AG10803 (cell line): ENCODE results near the gene ATRN.

Source experiments
- DNase-seq: peaks from one replicate; pipeline ENCODE4 v3.0.0; 2010; ENCODE audit warnings: low read depth
- H3K4me3 ChIP-seq: 2 replicates; pipeline ENCODE4 v1.5.1; 2011; ENCODE audit warnings: mild to moderate bottlenecking, low read length, control low read depth
- CTCF ChIP-seq: conservative IDR thresholded peaks from 2 replicates; pipeline ENCODE4 v1.5.1; 2011; ENCODE audit warnings: mild to moderate bottlenecking, low read length, control low read depth, inconsistent platforms

ATRN gene

GRCh38 chr20:3433744-3434143, 37.1 kb upstream of the ATRN start:
- no peak for DNase-seq
- no peak for TF ChIP-seq CTCF
- H3K4me3 ChIP-seq: no peak overlapping the region

- H3K4me3 ChIP-seq: no peak overlapping the region
- no peak for DNase-seq
- TF ChIP-seq CTCF: no peak
Measured at GRCh38 chr20:3434232-3434631, 36.6 kb upstream of the ATRN start.

GRCh38 chr20:3436864-3437574, 33.8 kb upstream of the ATRN start:
- DNase-seq: no peak
- no peak overlapping the region for H3K4me3 ChIP-seq
- no peak for TF ChIP-seq CTCF

- no peak for DNase-seq
- H3K4me3 ChIP-seq: no peak overlapping the region
- TF ChIP-seq CTCF: no peak
Measured at GRCh38 chr20:3446779-3447178, 24.0 kb upstream of the ATRN start.

GRCh38 chr20:3447321-3447720, 23.5 kb upstream of the ATRN start:
- DNase-seq: no peak
- H3K4me3 ChIP-seq: no peak overlapping the region
- TF ChIP-seq CTCF: no peak

GRCh38 chr20:3449319-3449718, 21.5 kb upstream of the ATRN start:
- TF ChIP-seq CTCF: no peak
- no peak for DNase-seq
- no peak overlapping the region for H3K4me3 ChIP-seq

- TF ChIP-seq CTCF: no peak
- H3K4me3 ChIP-seq: no peak overlapping the region
- no peak for DNase-seq
Measured at GRCh38 chr20:3452136-3452535, 18.7 kb upstream of the ATRN start.
